ENCODE measurements around the gene CLEC2L. TPM values are rescaled to one million over a fixed set of nuclear protein-coding genes. Genes with fewer than 3 reads are reported as not detected.

CLEC2L gene
- 1.9 TPM for total RNA-seq

GRCh38 chr7:139523199-139523941, at the start of gene CLEC2L:
TSS of gene CLEC2L (plus strand) at chr7:139523685. CDS start at chr7:139523928, 243 bp downstream.

Other genes starting within 250 kb of the CLEC2L start
- 7.2 TPM for gene FMC1, start 182.3 kb upstream of the CLEC2L start, total RNA-seq
- 88.3 TPM for gene LUC7L2, start 163.8 kb upstream of the CLEC2L start, total RNA-seq
- not detected for gene KLRG2, start 40.0 kb upstream of the CLEC2L start, total RNA-seq

All from parietal lobe (tissue), 1 donor.